Colonic mucosa (tissue), 4 donors: ENCODE results near the gene RHOT2. TPM values are rescaled to one million over a fixed set of nuclear protein-coding genes. Genes with fewer than 3 reads are reported as not detected.
A peak's percentile ranks its signal among the peaks of the same experiment; 100 is the strongest.

Source experiments
- DNase-seq: peaks from one replicate; pipeline ENCODE4 v3.0.0-alpha.2; 2020
- H3K27ac ChIP-seq: fragments of 200-600 bp; one replicate; pipeline ENCODE4 v1.8.0; 2021
- H3K27me3 ChIP-seq: fragments of 200-600 bp; one replicate; pipeline ENCODE4 v1.8.0; 2021
- H3K36me3 ChIP-seq: fragments of 200-600 bp; one replicate; pipeline ENCODE4 v1.8.0; 2021
- H3K4me1 ChIP-seq: fragments of 200-600 bp; one replicate; pipeline ENCODE4 v1.8.0; 2021; ENCODE audit warnings: mild to moderate bottlenecking
- H3K4me3 ChIP-seq: fragments of 200-600 bp; one replicate; pipeline ENCODE4 v1.8.0; 2021
- H3K9ac ChIP-seq, 2 donors: one replicate each; pipeline ENCODE4 v1.7.0; 2013; ENCODE audit warnings: control low read depth in 2 of 2, low read depth in 2 of 2, low read length in 2 of 2
- H3K9me3 ChIP-seq: fragments of 200-600 bp; one replicate; pipeline ENCODE4 v1.8.0; 2021
- intact Hi-C: fragments of 100-400 bp; cut with DNase I; formaldehyde crosslinking; loops from one replicate; pipeline ENCODE4 v1.14.1; 2022
- total RNA-seq, 2 donors: library from RNA; stranded (reverse); fragmentation: NEBNext Ultra II Directional in 1 of 2; extraction: Animal tissue kit (Norgen Biotek cat#: 25700) in 1 of 2; gene quantifications; one replicate each; pipeline ENCODE4 v1.2.1, GENCODE V29; 2021
- TF ChIP-seq, protein P1 (sequence below): fragments of 200-600 bp; IDR thresholded peaks from one replicate; pipeline ENCODE4 v1.8.0; 2022; ENCODE audit warnings: antibody characterized with exemption, mild to moderate bottlenecking
- donor health status: healthy.
- donor health status: DM: no; HTN: no; CAD: no.
- donor health status: DM: no; HTN: no; CAD: no.

The RHOT2 gene
- total RNA-seq, 2 donors from 2014 or later, result 112 to 182 TPM

DNA sequence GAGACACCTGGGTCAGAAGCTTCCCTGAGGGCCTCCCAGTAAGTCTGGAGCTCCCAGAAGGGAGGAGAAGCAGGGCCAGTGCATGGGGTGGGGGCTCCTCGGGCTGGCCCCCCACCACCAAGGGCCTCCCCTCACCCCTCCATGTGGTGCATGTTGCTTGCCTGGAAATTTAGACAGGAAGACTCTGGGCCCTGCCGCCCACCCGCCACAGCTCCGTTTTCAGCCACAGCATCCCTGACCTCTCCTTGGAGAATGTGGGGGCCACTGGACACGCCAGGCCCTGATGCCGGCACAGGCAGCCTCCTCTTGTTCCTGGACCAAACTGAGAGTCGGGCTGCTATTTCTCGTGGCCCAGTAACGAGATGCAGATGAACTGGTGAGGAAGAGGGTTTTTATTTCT is 29.1 kb upstream of the RHOT2 start:
- intact Hi-C loops, result no loop called here
- Histone ChIP-seq H3K9ac (no peak overlapping the region), H3K36me3 (no peaks in the 10 kb centered on the region), H3K9me3 (no peaks in the 10 kb centered on the region), H3K27me3 (no peaks in the 10 kb centered on the region), H3K4me1 (peaks cover 17% of the 10 kb centered on the region), H3K4me3 (no peak overlapping the region), H3K27ac (no peak overlapping the region)
- no peak for DNase-seq
- TF ChIP-seq, protein P1, sequence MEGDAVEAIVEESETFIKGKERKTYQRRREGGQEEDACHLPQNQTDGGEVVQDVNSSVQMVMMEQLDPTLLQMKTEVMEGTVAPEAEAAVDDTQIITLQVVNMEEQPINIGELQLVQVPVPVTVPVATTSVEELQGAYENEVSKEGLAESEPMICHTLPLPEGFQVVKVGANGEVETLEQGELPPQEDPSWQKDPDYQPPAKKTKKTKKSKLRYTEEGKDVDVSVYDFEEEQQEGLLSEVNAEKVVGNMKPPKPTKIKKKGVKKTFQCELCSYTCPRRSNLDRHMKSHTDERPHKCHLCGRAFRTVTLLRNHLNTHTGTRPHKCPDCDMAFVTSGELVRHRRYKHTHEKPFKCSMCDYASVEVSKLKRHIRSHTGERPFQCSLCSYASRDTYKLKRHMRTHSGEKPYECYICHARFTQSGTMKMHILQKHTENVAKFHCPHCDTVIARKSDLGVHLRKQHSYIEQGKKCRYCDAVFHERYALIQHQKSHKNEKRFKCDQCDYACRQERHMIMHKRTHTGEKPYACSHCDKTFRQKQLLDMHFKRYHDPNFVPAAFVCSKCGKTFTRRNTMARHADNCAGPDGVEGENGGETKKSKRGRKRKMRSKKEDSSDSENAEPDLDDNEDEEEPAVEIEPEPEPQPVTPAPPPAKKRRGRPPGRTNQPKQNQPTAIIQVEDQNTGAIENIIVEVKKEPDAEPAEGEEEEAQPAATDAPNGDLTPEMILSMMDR, result no peak

DNA sequence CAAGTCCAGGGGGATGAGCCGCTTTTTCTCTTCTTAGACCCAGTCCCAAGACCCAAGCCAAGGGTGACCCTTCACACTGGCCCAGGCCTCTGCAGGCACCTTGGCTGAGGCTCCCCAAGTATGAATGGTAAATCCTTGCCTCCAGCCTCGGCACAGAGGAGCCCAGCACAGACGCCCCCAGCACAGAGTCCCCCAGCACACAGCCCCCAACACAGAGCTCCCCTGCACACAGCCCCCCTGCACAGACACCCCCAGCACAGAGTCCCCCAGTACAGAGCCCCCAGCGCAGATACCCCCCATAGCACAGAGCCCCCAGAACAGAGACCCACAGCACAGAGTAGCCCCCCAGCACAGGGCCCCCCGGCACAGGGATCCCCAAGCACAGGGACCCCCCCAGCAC is 27.3 kb upstream of the RHOT2 start:
- Histone ChIP-seq H3K27ac (no peak overlapping the region), H3K36me3 (no peaks in the 10 kb centered on the region), H3K9ac (peak overlapping the region; percentile 84 to 97), H3K4me3 (no peak overlapping the region), H3K4me1 (peaks cover 10% of the 10 kb centered on the region), H3K27me3 (no peaks in the 10 kb centered on the region), H3K9me3 (no peaks in the 10 kb centered on the region)
- no peak for DNase-seq
- intact Hi-C loops, result no loop called here
- TF ChIP-seq, protein P1, result no peak

DNA sequence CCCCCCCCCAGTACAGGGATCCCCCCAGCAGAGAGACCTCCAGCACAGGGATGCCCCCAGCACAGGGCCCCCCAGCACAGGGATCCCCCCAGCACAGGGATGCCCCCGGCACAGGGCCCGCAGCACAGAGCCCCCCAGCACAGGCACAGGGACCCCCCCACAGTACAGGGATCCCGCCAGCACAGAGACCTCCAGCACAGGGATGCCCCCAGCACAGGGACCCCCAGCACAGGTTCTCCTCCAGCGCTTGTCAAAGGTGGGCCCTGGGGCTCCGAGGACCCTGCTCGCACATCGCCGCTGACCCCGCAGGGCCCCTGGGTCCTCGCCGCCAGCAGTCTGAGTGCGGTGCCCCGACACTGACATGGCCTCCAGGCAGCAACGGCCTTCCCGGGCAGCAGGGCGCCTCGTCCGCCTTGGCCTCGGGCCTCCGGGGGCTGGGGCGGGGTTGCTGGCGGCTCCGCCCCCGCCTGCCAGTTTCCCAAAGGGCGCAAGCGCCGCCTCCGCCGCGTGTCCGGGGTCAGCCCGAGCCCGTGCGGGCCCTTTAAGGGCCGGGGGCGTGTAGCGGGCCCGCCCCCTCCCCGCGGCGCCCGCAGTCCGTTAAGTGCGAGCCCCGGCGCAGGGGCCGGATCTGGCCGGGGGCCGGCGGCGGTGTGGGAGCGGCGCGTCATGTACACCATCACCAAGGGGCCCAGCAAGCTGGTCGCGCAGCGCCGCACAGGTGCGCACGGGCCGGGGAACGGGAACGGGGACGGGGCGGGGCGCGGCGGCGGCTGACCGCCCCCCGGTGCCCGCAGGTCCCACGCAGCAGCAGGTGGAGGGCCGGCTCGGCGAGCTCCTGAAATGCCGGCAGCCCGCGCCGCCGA is 26.4 kb upstream of the RHOT2 start, which contains the start of gene MCRIP2:
Gene MCRIP2 (plus strand): TSS at position 503 of the 863 bp plus-strand sequence. CDS start 164 bp downstream, at position 667.
- Histone ChIP-seq H3K4me3 (peak within 1 kb of the TSS; percentile 87), H3K27me3 (no peaks in the 10 kb centered on the region), H3K36me3 (no peaks in the 10 kb centered on the region), H3K9ac (peak within 1 kb of the TSS; percentile 95 to 97), H3K9me3 (no peaks in the 10 kb centered on the region), H3K27ac (peak within 1 kb of the TSS; percentile 86), H3K4me1 (peaks cover 15% of the 10 kb centered on the region)
- intact Hi-C loops, result no loop called here
- TF ChIP-seq, protein P1, result no peak
- peak; percentile 91 for DNase-seq

DNA sequence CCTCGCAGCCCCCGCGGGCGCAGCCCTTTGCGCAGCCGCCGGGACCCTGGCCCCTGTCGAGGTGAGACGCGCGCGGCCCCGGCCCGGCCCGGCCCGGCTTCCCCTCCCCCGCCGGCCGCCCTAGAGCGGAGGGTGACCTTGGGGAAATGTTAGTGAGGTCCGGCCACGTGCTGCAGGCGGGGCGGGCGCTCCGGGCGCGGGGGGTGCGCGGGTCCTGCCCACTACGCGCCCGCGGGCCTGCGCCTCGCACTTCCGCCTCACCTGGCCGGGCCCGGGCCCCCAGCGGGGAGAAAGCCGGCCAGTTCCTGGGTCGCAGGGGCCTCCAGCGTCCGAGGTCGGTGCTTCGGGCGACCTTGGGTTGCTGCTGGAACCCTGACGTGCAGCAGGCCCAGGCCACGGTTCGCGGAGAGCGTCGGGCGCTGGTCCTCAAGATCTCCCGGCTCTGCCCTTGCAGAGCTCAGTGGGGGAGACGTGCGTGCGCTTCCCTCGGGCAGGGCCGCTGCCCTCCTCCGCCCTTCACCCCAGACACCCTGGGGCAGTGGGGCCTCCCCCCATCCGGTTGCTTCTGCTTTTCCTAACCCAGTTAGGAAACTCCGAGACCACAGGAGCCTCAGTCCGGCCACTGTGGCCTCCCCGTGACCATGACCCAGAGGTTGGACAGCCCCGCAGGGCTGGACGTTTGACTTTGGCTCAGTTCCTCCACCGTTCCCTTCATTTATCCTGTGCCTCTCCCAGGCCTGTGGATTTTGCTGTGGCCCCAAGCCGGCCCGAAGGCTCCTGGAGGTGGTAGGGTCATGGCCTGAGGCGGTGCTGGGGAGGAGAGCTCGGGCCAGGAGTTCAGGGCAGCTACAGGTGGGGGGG is 25.5 kb upstream of the RHOT2 start:
- intact Hi-C loops, result no loop called here

DNA sequence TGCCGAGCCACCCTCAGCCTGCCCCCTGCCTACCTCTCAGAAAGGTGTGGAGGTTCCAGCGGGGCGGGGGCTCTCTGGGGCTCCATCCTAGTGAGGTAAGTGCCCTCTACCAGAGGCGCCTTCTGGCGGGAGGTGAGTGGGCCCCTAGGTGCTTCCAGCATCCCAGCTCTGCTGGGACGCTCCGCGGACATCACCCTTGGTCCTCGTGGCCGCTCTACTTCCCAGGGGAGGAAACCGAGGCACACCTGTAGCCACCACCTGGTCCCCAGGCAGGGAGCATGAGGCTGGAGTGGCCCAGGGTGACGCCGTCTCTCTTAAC is 24.9 kb upstream of the RHOT2 start:
- H3K4me1 ChIP-seq, result peaks cover 29% of the 10 kb centered on the region
- no peaks in the 10 kb centered on the region for H3K36me3 ChIP-seq
- peak overlapping the region; percentile 95 to 97 for H3K9ac ChIP-seq
- H3K9me3 ChIP-seq, result no peaks in the 10 kb centered on the region
- TF ChIP-seq, protein P1, result no peak
- peak overlapping the region; percentile 87 for H3K4me3 ChIP-seq
- H3K27me3 ChIP-seq, result no peaks in the 10 kb centered on the region
- H3K27ac ChIP-seq, result peak overlapping the region; percentile 86
- intact Hi-C loops, result no loop called here
- no peak for DNase-seq

More for the DNA sequence above, 25.5 kb upstream of the RHOT2 start:
- TF ChIP-seq, protein P1, result no peak
- Histone ChIP-seq H3K9ac (peak overlapping the region; percentile 95 to 97), H3K4me3 (peak overlapping the region; percentile 87), H3K27ac (peak overlapping the region; percentile 86), H3K9me3 (no peaks in the 10 kb centered on the region), H3K27me3 (no peaks in the 10 kb centered on the region), H3K36me3 (no peaks in the 10 kb centered on the region), H3K4me1 (peaks cover 23% of the 10 kb centered on the region)
- peak; percentile 81 for DNase-seq
